ENCODE results near the gene CABP2. TPM values are rescaled to one million over a fixed set of nuclear protein-coding genes. Genes with fewer than 3 reads are reported as not detected.
"Not testable (repeated sequence)": the region's sequence is repeated elsewhere in the genome, so short reads cannot be mapped to it uniquely, and the experiment has no call there.

Gene CABP2
- total RNA-seq, 1 experiment from 2014 or later: not detected

DNA sequence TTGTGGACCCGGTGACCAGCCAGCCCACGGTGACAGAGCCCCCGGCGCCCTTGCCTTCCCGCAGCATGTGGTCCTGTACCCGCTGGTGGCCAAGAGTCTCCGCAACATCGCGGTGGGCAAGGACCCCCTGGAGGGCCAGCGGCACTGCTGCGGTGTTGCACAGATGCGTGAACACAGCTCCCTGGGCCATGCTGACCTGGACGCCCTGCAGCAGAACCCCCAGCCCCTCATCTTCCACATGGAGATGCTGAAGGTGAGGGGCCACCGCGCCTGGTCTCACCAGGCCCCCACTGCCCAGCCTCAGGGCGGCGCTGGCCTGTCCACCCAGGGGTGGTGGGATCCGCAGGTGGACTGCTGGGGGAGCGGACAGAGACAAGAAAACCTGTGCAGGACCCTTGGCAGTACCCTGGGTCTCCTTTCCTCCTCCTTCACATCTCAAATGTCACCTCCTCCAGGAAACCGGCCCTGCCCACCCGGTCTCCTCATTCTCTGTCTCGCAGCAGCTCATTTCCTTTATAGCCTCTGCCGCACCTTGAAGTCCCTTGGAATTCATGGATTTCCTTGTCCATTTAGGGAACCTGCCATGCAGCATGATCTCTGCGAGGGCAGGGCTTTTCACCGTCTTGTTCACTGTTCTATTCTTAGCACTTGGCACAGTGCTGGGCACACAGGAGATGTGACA is 33.9 kb downstream of the CABP2 start:
- TF ChIP-seq, protein P1, sequence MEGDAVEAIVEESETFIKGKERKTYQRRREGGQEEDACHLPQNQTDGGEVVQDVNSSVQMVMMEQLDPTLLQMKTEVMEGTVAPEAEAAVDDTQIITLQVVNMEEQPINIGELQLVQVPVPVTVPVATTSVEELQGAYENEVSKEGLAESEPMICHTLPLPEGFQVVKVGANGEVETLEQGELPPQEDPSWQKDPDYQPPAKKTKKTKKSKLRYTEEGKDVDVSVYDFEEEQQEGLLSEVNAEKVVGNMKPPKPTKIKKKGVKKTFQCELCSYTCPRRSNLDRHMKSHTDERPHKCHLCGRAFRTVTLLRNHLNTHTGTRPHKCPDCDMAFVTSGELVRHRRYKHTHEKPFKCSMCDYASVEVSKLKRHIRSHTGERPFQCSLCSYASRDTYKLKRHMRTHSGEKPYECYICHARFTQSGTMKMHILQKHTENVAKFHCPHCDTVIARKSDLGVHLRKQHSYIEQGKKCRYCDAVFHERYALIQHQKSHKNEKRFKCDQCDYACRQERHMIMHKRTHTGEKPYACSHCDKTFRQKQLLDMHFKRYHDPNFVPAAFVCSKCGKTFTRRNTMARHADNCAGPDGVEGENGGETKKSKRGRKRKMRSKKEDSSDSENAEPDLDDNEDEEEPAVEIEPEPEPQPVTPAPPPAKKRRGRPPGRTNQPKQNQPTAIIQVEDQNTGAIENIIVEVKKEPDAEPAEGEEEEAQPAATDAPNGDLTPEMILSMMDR (conservative IDR thresholded peaks at IDR 0.05; ENCODE audit: low read depth, low read length): no peak
- no peak for TF ChIP-seq EZH2 (IDR thresholded peaks at IDR 0.05; ENCODE audit: borderline replicate concordance, low read depth, low read length, poor library complexity, severe bottlenecking)
- H3K27ac ChIP-seq (ENCODE audit: low read depth, low read length, poor library complexity, severe bottlenecking): no peak overlapping the region
- H3K27me3 ChIP-seq (replicated peaks; ENCODE audit: insufficient read depth, low read depth, low read length, poor library complexity): no peaks in the 10 kb centered on the region
- BruUV-seq (replicated peaks): no TSS peak
- no peak overlapping the region for H3K4me3 ChIP-seq (ENCODE audit: low read depth, low read length, poor library complexity, severe bottlenecking)
- no peaks in the 10 kb centered on the region for H3K4me1 ChIP-seq (ENCODE audit: insufficient read depth, low read length, poor library complexity, severe bottlenecking)
- no peak for DNase-seq (ENCODE audit: low spot score)
- peaks cover 30% of the 10 kb centered on the region for H3K36me3 ChIP-seq (ENCODE audit: insufficient read depth, low read length, poor library complexity, severe bottlenecking)
- ChIA-PET POLR2A (ENCODE audit: low non-redundant PET) (no interaction called here), CTCF (interaction anchor here (0.5 kb wide), 1 partner anchor 226 kb away, joined by 5 read pairs; no protein-coding TSS in a partner anchor)
- intact Hi-C loops (cut with micrococcal nuclease; ENCODE audit: unreplicated experiment): no loop called here
- H3K9me3 ChIP-seq (ENCODE audit: low read depth, low read length, poor library complexity, severe bottlenecking): no peaks in the 10 kb centered on the region

DNA sequence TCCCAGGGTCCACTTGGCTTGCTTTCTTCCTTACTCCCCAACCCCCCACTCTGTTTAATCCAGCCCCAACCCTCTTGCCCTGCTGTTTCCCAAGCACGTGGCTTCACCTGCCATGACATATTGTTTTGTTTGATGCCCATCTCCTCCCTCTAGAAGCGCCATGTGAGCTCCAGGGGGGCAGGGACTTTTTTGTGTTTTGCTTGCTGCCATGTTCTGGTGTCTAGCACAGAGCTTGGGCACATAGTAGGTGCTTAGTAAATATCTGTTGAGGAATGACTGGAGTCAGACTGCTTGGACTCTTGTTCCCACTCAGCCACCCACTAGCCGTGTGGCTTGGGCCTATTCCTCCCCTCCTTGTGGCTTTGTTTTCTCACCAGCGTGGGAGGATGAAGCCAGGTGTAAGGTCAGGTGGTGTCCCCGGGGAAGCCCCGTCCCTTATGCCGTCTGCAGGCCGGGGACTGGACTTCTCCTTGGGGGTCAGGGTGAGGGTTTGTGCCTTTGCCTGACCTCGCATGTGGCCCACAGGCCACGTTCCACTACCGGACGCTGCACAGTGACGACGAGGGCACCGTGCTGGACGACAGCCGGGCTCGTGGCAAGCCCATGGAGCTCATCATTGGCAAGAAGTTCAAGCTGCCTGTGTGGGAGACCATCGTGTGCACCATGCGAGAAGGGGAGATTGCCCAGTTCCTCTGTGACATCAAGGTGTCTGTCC is 36.6 kb downstream of the CABP2 start:
- Histone ChIP-seq H3K4me3 (ENCODE audit: low read depth, low read length, poor library complexity, severe bottlenecking) (no peak overlapping the region), H3K27me3 (replicated peaks; ENCODE audit: insufficient read depth, low read depth, low read length, poor library complexity) (no peaks in the 10 kb centered on the region), H3K4me1 (ENCODE audit: insufficient read depth, low read length, poor library complexity, severe bottlenecking) (peaks cover 9% of the 10 kb centered on the region), H3K36me3 (ENCODE audit: insufficient read depth, low read length, poor library complexity, severe bottlenecking) (peaks cover 13% of the 10 kb centered on the region), H3K9me3 (ENCODE audit: low read depth, low read length, poor library complexity, severe bottlenecking) (no peaks in the 10 kb centered on the region), H3K27ac (ENCODE audit: low read depth, low read length, poor library complexity, severe bottlenecking) (no peak overlapping the region)
- intact Hi-C loops (cut with micrococcal nuclease; ENCODE audit: unreplicated experiment): no loop called here
- POLR2A ChIA-PET (ENCODE audit: low non-redundant PET): no interaction called here
- CTCF ChIA-PET: interaction anchor here (0.5 kb wide), 1 partner anchor 26 kb away, joined by 4 read pairs; no protein-coding TSS in a partner anchor
- TF ChIP-seq, protein P1 (conservative IDR thresholded peaks at IDR 0.05; ENCODE audit: low read depth, low read length): no peak
- no peak for TF ChIP-seq EZH2 (IDR thresholded peaks at IDR 0.05; ENCODE audit: borderline replicate concordance, low read depth, low read length, poor library complexity, severe bottlenecking)
- BruUV-seq (replicated peaks): no TSS peak
- no peak for DNase-seq (ENCODE audit: low spot score)

DNA sequence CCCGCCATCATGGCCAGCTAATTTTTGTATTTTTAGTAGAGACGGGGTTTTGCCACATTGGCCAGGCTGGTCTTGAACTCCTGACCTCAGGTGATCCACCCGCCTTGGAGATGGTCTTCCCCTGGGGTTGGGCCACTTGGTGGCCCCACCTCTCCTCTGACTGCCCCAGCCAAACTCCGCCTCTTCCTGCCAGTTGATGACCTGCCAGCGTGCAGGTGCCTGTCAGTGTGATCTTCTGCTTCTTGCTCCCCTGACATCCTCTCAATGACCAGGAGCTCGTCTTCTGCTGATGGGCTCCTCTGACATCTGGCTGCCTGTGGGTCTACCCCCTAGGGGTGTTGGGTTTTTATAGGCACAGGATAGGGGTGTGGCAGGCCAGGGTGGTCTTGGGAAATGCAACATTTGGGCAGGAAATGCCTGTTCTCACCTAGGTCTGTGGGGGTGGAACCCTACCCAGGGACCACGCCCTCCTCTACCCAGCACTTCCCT is 37.3 kb downstream of the CABP2 start:
- H3K36me3 ChIP-seq (ENCODE audit: insufficient read depth, low read length, poor library complexity, severe bottlenecking); POLR2A ChIA-PET (ENCODE audit: low non-redundant PET); H3K9me3 ChIP-seq (ENCODE audit: low read depth, low read length, poor library complexity, severe bottlenecking); H3K27me3 ChIP-seq (replicated peaks; ENCODE audit: insufficient read depth, low read depth, low read length, poor library complexity); H3K4me3 ChIP-seq (ENCODE audit: low read depth, low read length, poor library complexity, severe bottlenecking); DNase-seq (ENCODE audit: low spot score); H3K27ac ChIP-seq (ENCODE audit: low read depth, low read length, poor library complexity, severe bottlenecking); BruUV-seq (replicated peaks); H3K4me1 ChIP-seq (ENCODE audit: insufficient read depth, low read length, poor library complexity, severe bottlenecking); CTCF ChIA-PET; intact Hi-C loops (cut with micrococcal nuclease; ENCODE audit: unreplicated experiment): not testable (repeated sequence)
